DOHH2 (cell line): ENCODE data around the gene CPN2.

ENCODE experiments used
- CTCF ChIP-seq: fragments of 200-600 bp; sonication (generic); IDR thresholded peaks from one replicate; pipeline ENCODE4 v1.5.1; 2014; ENCODE audit warnings: antibody characterized with exemption, mild to moderate bottlenecking, low read depth, low read length; ENCODE audit not compliant: poor library complexity, severe bottlenecking
- EZH2phosphoT487 ChIP-seq: fragments of 200-600 bp; sonication (generic); IDR thresholded peaks from 2 replicates; pipeline ENCODE4 v1.6.1; 2017; ENCODE audit warnings: borderline replicate concordance, mild to moderate bottlenecking, antibody characterized with exemption, low read length, moderate library complexity, mixed read lengths

GRCh38 chr3:194300382-194300758 is 50.8 kb downstream of the CPN2 start:
- TF ChIP-seq CTCF (no peak), EZH2phosphoT487 (no peak)
